SK-N-SH (cell line): ENCODE results near the gene GATAD2B. TPM values are rescaled to one million over a fixed set of nuclear protein-coding genes. Genes with fewer than 3 reads are reported as not detected.

Experiments used
- CTCF ChIA-PET: fragments of 300-600, 350-600 bp; formaldehyde crosslinking; extraction: SDS; loops from one replicate; lab custom pipeline; 2021; lab: Yijun Ruan, JAX
- POLR2A ChIA-PET: fragments of 350-600 bp; sonication (Branson Sonifier 250); formaldehyde crosslinking; extraction: SDS; loops from one replicate; lab custom pipeline; 2020; ENCODE audit warnings: antibody characterized with exemption, inconsistent platforms; lab: Yijun Ruan, JAX
- DNase-seq: peaks from one replicate; pipeline ENCODE4 v3.0.0; 2012
- H2AFZ ChIP-seq: fragments of 200-600 bp; sonication (generic); 2 replicates; pipeline ENCODE4 v1.8.1; 2016; ENCODE audit warnings: antibody characterized with exemption, mild to moderate bottlenecking, low read depth
- H3F3A ChIP-seq: fragments of 200-600 bp; sonication (generic); replicated peaks from 2 replicates; pipeline ENCODE3; 2016; ENCODE audit warnings: antibody characterized with exemption, mild to moderate bottlenecking; ENCODE audit not compliant: insufficient read depth
- H3K27ac ChIP-seq, 2 experiments: fragments of 200-500 bp in 1 of 2; fragments of 200-600 bp in 1 of 2; sonication (Bioruptor generic) in 1 of 2; sonication (generic), shearing (Covaris generic) in 1 of 2; 2 replicates each; pipeline versions ENCODE4 v1.5.1 to v1.6.1; 2014 to 2016; ENCODE audit warnings: low read depth in 2 of 2, inconsistent platforms in 1 of 2, low read length in 1 of 2, mild to moderate bottlenecking in 1 of 2, mixed read lengths in 1 of 2
- H3K27me3 ChIP-seq: fragments of 200-600 bp; sonication (generic), shearing (Covaris generic); 2 replicates; pipeline ENCODE4 v1.6.1; 2016; ENCODE audit warnings: mixed run types; ENCODE audit not compliant: insufficient read depth
- H3K36me3 ChIP-seq, 2 experiments: fragments of 200-500 bp in 1 of 2; fragments of 200-600 bp in 1 of 2; sonication (Bioruptor generic) in 1 of 2; sonication (generic) in 1 of 2; replicated peaks in 1 of 2; 2 replicates each; pipeline versions ENCODE3 to v1.5.1; 2014 to 2016; ENCODE audit warnings: low read length in 1 of 2, mild to moderate bottlenecking in 1 of 2; ENCODE audit not compliant: insufficient read depth in 2 of 2, control insufficient read depth in 1 of 2
- H3K4me1 ChIP-seq, 2 experiments: fragments of 200-500 bp in 1 of 2; fragments of 200-600 bp in 1 of 2; sonication (Bioruptor generic) in 1 of 2; sonication (generic), shearing (Covaris generic) in 1 of 2; 2 replicates each; pipeline versions ENCODE4 v1.5.1 to v1.6.1; 2014 to 2016; ENCODE audit warnings: low read depth in 1 of 2, low read length in 1 of 2, mixed run types in 1 of 2; ENCODE audit not compliant: insufficient read depth in 2 of 2, control insufficient read depth in 1 of 2
- H3K4me2 ChIP-seq: fragments of 200-600 bp; sonication (generic), shearing (Covaris generic); 2 replicates; pipeline ENCODE4 v1.6.1; 2017; ENCODE audit warnings: mixed run types
- H3K4me3 ChIP-seq, 2 experiments: fragments of 200-500 bp in 1 of 2; fragments of 200-600 bp in 1 of 2; sonication (Bioruptor generic) in 1 of 2; sonication (generic), shearing (Covaris generic) in 1 of 2; 2 replicates each; pipeline versions ENCODE4 v1.5.1 to v1.8.1; 2014 to 2016; ENCODE audit warnings: low read depth in 2 of 2, inconsistent platforms in 1 of 2, low read length in 1 of 2, mild to moderate bottlenecking in 1 of 2, mixed read lengths in 1 of 2, moderate library complexity in 1 of 2
- H3K79me2 ChIP-seq: fragments of 200-600 bp; sonication (generic); 2 replicates; pipeline ENCODE4 v1.8.1; 2017; ENCODE audit warnings: mild to moderate bottlenecking; ENCODE audit not compliant: insufficient read depth
- H3K9ac ChIP-seq: fragments of 200-600 bp; sonication (generic); 2 replicates; pipeline ENCODE4 v1.6.1; 2017; ENCODE audit warnings: mixed run types
- H3K9me2 ChIP-seq: fragments of 200-600 bp; sonication (generic); 2 replicates; pipeline ENCODE4 v1.6.1; 2017; ENCODE audit warnings: mixed run types
- H3K9me3 ChIP-seq: fragments of 200-600 bp; sonication (generic); 2 replicates; pipeline ENCODE4 v1.6.1; 2017; ENCODE audit warnings: mixed run types, mild to moderate bottlenecking, moderate library complexity
- H4K20me1 ChIP-seq: fragments of 200-600 bp; sonication (generic); 2 replicates; pipeline ENCODE4 v1.6.1; 2017; ENCODE audit warnings: mild to moderate bottlenecking, mixed run types; ENCODE audit not compliant: insufficient read depth
- CHD2 ChIP-seq: fragments of 150-350 bp; IDR thresholded peaks from 2 replicates; pipeline ENCODE4 v1.6.1; 2018; ENCODE audit warnings: low read length; ENCODE audit not compliant: partially characterized antibody
- GABPA ChIP-seq: IDR thresholded peaks from 2 replicates; pipeline ENCODE4 v1.4.0; 2012; ENCODE audit warnings: low read depth, mild to moderate bottlenecking
- IRF3 ChIP-seq: fragments of 150-350 bp; IDR thresholded peaks from 2 replicates; pipeline ENCODE4 v1.6.1; 2016; ENCODE audit warnings: mild to moderate bottlenecking, low read depth, low read length
- JUND ChIP-seq: IDR thresholded peaks from 2 replicates; pipeline ENCODE4 v1.4.0; 2012
- MEF2A ChIP-seq: IDR thresholded peaks from 2 replicates; pipeline ENCODE4 v1.4.0; 2012; ENCODE audit warnings: low read depth, borderline replicate concordance
- MXI1 ChIP-seq: IDR thresholded peaks from 2 replicates; pipeline ENCODE4 v1.6.1; 2012; ENCODE audit warnings: mild to moderate bottlenecking, low read depth, low read length, improper control_type of control experiment
- RAD21 ChIP-seq: IDR thresholded peaks from 2 replicates; pipeline ENCODE4 v1.6.1; 2012; ENCODE audit warnings: mild to moderate bottlenecking, low read length
- RCOR1 ChIP-seq: fragments of 150-350 bp; IDR thresholded peaks from 2 replicates; pipeline ENCODE4 v1.6.1; 2017; ENCODE audit warnings: antibody characterized with exemption, low read length
- RFX5 ChIP-seq: IDR thresholded peaks from 2 replicates; pipeline ENCODE4 v1.6.1; 2012; ENCODE audit warnings: mild to moderate bottlenecking, improper control_type of control experiment, low read length
- SMC3 ChIP-seq: IDR thresholded peaks from 2 replicates; pipeline ENCODE4 v1.6.1; 2012; ENCODE audit warnings: low read depth, low read length, improper control_type of control experiment
- TCF12 ChIP-seq: IDR thresholded peaks from 2 replicates; pipeline ENCODE4 v1.4.0; 2012
- TEAD4 ChIP-seq: IDR thresholded peaks from 2 replicates; pipeline ENCODE4 v1.4.0; 2012; ENCODE audit warnings: mild to moderate bottlenecking, borderline replicate concordance; ENCODE audit not compliant: insufficient read depth
- WGBS: methylation state at CpG from one replicate; pipeline ENCODE4 v1.1.6; 2017; ENCODE audit warnings: low lambda C conversion rate; 5-methylcytosine and 5-hydroxymethylcytosine counted together
- polyA plus RNA-seq, 3 experiments: library from polyadenylated mRNA; depleted of rRNA; stranded (reverse); fragments of >200 nt; gene quantifications; 2 replicates each; pipeline ENCODE4 v1.2.3, GENCODE V29; 2012
- TF ChIP-seq, protein P1 (sequence below): fragments of 200-600 bp; sonication (generic); IDR thresholded peaks from 2 replicates; pipeline ENCODE4 v1.6.1; 2017; ENCODE audit warnings: antibody characterized with exemption, mild to moderate bottlenecking, moderate library complexity

GATAD2B gene
- polyA plus RNA-seq, 1 of the 3 experiments (the other 2 are of a cell fraction): 2.8 TPM

GRCh38 chr1:153831026-153831425 is 91.7 kb downstream of the GATAD2B start:
- POLR2A ChIA-PET: no interaction called here
- Histone ChIP-seq H3K79me2 (peaks cover 31% of the 10 kb centered on the region), H2AFZ (no peak overlapping the region), H4K20me1 (peaks cover 3% of the 10 kb centered on the region; the same call in 1 of the 2 replicates), H3K9me2 (no peaks in the 10 kb centered on the region), H3K9me3 (no peaks in the 10 kb centered on the region), H3K4me3 (no peak overlapping the region), H3K4me1 (no peaks in the 10 kb centered on the region), H3K27ac (no peak overlapping the region), H3K27me3 (no peaks in the 10 kb centered on the region), H3K4me2 (no peak overlapping the region), H3F3A (peaks cover 6% of the 10 kb centered on the region), H3K9ac (no peak overlapping the region), H3K36me3 (peaks cover 11 to 15% of the 10 kb centered on the region in 2 experiments)
- no peak for DNase-seq
- CTCF ChIA-PET: interaction anchor here (1.0 to 1.6 kb wide), 2 partner anchors 11 to 115 kb away, joined by 3 to 4 read pairs; partner anchors contain the start of gene DENND4B
- WGBS: 93% methylated on average over 2 of the region's 2 CpGs
- TF ChIP-seq MXI1 (no peak), CHD2 (no peak), TEAD4 (no peak), IRF3 (no peak), SMC3 (no peak), RCOR1 (no peak), RAD21 (no peak)

DNA sequence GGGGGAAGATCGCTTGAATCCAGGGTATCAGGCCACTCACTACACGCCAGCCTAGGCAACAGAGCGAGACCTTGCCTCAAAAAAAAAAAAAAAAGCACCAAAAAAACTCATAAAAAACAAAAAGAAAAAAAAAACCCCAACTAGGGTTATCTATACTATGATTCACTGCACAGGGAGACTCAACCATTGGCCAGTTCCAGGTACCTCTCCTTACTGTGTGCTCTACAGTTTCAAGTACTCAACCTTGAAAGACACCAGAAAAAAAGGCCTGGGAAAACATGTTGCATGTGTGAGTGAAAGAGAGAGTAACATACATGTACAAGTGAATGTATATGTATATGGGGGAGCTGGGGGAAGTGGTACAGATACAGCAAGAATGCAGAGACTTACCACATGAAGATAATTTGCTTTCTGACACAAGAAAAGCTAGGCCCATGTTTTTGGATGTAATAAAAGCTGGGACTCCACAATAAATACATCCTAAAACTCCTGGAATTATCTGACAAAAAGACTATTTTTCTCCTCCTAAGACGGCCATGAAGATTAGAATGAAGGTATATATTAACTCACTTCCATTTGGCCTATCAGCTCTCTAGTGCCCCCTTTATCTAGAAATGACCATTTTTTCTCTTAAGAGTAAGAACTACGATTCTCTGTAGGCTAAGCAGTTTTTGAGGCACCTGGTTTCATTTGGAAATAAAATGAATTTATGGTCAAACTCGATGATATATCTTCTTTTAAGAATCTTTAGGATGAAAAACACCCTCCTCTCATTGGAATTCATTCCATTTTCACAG is 95.4 kb downstream of the GATAD2B start:
- Histone ChIP-seq H3F3A (peaks cover 14% of the 10 kb centered on the region), H4K20me1 (no peaks in the 10 kb centered on the region), H3K4me2 (no peak overlapping the region), H3K36me3 (peaks cover 11 to 18% of the 10 kb centered on the region in 2 experiments), H3K9me2 (no peaks in the 10 kb centered on the region), H3K9me3 (no peaks in the 10 kb centered on the region), H3K4me3 (no peak overlapping the region), H3K27ac (no peak overlapping the region), H3K27me3 (no peaks in the 10 kb centered on the region)
- POLR2A ChIA-PET: interaction anchor here (1.3 kb wide), 1 partner anchor 13 kb away, joined by 4 read pairs; no protein-coding TSS in a partner anchor
- CTCF ChIA-PET: interaction anchor here (0.9 to 3.1 kb wide), 7 partner anchors 11 to 159 kb away, joined by 3 to 15 read pairs (median 4); partner anchors contain the start of genes DENND4B, JTB and RAB13
- TF ChIP-seq GABPA: no peak
- TF ChIP-seq JUND: no peak
- no peak for TF ChIP-seq RAD21
- no peak for TF ChIP-seq TCF12
- TF ChIP-seq, protein P1, sequence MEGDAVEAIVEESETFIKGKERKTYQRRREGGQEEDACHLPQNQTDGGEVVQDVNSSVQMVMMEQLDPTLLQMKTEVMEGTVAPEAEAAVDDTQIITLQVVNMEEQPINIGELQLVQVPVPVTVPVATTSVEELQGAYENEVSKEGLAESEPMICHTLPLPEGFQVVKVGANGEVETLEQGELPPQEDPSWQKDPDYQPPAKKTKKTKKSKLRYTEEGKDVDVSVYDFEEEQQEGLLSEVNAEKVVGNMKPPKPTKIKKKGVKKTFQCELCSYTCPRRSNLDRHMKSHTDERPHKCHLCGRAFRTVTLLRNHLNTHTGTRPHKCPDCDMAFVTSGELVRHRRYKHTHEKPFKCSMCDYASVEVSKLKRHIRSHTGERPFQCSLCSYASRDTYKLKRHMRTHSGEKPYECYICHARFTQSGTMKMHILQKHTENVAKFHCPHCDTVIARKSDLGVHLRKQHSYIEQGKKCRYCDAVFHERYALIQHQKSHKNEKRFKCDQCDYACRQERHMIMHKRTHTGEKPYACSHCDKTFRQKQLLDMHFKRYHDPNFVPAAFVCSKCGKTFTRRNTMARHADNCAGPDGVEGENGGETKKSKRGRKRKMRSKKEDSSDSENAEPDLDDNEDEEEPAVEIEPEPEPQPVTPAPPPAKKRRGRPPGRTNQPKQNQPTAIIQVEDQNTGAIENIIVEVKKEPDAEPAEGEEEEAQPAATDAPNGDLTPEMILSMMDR: peak; percentile 35; the same call in 1 of the 2 replicates
- no peak for TF ChIP-seq MEF2A
- no peak for TF ChIP-seq RFX5
- TF ChIP-seq, all 33 proteins: peak for 1
- WGBS: 92% methylated on average over 6 of the region's 6 CpGs
- Histone ChIP-seq H3K9ac (no peak overlapping the region), H3K4me1 (no peaks in the 10 kb centered on the region), H2AFZ (no peak overlapping the region), H3K79me2 (peaks cover 23% of the 10 kb centered on the region; the same call in 1 of the 2 replicates)
- no peak for DNase-seq
